Measurements from ENCODE around the gene PRICKLE1.

PRICKLE1 gene

GRCh38 chr12:42511656-42512055 is 77.9 kb downstream of the PRICKLE1 start:
- TF ChIP-seq, protein P1, sequence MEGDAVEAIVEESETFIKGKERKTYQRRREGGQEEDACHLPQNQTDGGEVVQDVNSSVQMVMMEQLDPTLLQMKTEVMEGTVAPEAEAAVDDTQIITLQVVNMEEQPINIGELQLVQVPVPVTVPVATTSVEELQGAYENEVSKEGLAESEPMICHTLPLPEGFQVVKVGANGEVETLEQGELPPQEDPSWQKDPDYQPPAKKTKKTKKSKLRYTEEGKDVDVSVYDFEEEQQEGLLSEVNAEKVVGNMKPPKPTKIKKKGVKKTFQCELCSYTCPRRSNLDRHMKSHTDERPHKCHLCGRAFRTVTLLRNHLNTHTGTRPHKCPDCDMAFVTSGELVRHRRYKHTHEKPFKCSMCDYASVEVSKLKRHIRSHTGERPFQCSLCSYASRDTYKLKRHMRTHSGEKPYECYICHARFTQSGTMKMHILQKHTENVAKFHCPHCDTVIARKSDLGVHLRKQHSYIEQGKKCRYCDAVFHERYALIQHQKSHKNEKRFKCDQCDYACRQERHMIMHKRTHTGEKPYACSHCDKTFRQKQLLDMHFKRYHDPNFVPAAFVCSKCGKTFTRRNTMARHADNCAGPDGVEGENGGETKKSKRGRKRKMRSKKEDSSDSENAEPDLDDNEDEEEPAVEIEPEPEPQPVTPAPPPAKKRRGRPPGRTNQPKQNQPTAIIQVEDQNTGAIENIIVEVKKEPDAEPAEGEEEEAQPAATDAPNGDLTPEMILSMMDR (IDR thresholded peaks at IDR 0.05; ENCODE audit: low read depth, low read length, missing control alignments): no peak
- no peak for DNase-seq (ENCODE audit: low read depth)
- H3K4me3 ChIP-seq (ENCODE audit: low read depth, low read length): no peak overlapping the region

DNA sequence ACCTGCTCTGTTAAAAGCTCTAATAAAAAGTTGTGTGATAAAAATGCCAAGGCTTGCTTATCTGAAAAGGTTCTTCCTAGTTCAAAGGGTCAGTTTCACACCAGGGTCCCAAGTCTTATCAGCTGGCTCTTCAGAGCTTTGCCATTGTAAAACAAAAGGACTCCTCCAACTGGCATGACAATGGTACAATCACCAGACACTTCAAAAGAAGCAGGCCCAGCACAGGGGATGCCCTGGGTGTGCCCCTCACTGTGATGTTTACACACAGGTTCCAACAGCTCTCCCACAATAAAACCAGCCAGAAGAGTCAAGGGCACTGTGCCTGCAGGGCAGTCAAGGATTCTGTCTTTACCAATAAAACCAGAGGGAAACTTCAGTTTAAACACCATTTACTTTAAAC is 78.7 kb downstream of the PRICKLE1 start:
- TF ChIP-seq, protein P1 (IDR thresholded peaks at IDR 0.05; ENCODE audit: low read depth, low read length, missing control alignments): no peak
- no peak overlapping the region for H3K4me3 ChIP-seq (ENCODE audit: low read depth, low read length)
- DNase-seq (ENCODE audit: low read depth): no peak

GRCh38 chr12:42508913-42509460 is 80.6 kb downstream of the PRICKLE1 start:
- TF ChIP-seq, protein P1 (IDR thresholded peaks at IDR 0.05; ENCODE audit: low read depth, low read length, missing control alignments): no peak
- no peak overlapping the region for H3K4me3 ChIP-seq (ENCODE audit: low read depth, low read length)
- DNase-seq (ENCODE audit: low read depth): no peak

DNA sequence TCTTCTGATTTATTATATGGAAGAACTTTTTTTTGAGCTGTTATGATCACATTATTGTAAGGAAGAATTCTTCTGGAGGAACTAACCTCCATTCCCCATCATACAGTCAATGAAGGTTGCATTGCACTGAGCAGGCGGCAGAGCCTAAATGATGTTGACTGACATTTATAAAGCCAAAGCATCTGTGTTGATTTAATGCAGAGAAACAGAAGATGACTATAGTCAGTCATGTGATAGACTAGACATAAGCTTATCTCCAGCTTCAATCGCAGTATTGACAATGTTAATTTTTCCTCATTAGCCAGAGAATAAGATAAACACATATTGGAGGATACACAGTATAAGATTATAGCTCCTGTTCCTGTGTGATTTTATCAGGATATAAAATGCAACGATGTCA is 82.0 kb downstream of the PRICKLE1 start:
- no peak overlapping the region for H3K4me3 ChIP-seq (ENCODE audit: low read depth, low read length)
- no peak for DNase-seq (ENCODE audit: low read depth)
- TF ChIP-seq, protein P1 (IDR thresholded peaks at IDR 0.05; ENCODE audit: low read depth, low read length, missing control alignments): no peak

GRCh38 chr12:42507081-42507480 is 82.5 kb downstream of the PRICKLE1 start:
- TF ChIP-seq, protein P1 (IDR thresholded peaks at IDR 0.05; ENCODE audit: low read depth, low read length, missing control alignments): no peak
- H3K4me3 ChIP-seq (ENCODE audit: low read depth, low read length): no peak overlapping the region
- DNase-seq (ENCODE audit: low read depth): no peak

DNA sequence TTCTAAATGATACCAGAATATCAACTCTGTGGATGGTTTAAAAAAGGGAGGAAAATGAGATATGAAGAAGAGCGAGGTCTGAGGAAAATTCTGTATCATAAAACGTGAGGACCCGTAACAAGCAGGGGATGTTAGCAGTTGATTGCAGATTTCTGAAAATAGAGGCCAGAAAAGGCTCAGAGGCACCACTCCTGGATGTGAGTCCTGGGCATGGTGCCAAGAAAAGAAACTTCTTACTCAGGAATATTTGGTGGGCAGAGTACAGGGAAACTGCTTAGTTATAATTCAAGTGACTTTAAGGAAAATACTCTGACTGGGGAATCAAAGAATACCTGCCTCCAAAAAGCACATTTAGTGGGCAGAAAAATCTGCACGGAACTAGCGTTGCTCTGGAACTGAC is 85.5 kb downstream of the PRICKLE1 start:
- no peak overlapping the region for H3K4me3 ChIP-seq (ENCODE audit: low read depth, low read length)
- no peak for DNase-seq (ENCODE audit: low read depth)
- TF ChIP-seq, protein P1 (IDR thresholded peaks at IDR 0.05; ENCODE audit: low read depth, low read length, missing control alignments): no peak

- no peak overlapping the region for H3K4me3 ChIP-seq (ENCODE audit: low read depth, low read length)
- DNase-seq (ENCODE audit: low read depth): no peak
- TF ChIP-seq, protein P1 (IDR thresholded peaks at IDR 0.05; ENCODE audit: low read depth, low read length, missing control alignments): no peak
Measured at GRCh38 chr12:42502682-42503081, 86.9 kb downstream of the PRICKLE1 start.
